Epithelial cell of esophagus (primary cell): Measurements from ENCODE around the gene HDAC4.

Source experiments
- DNase-seq: peaks from one replicate; pipeline ENCODE4 v3.0.0; 2010; ENCODE audit warnings: low read depth
- H3K4me3 ChIP-seq: 2 replicates; pipeline ENCODE4 v1.5.1; 2011; ENCODE audit warnings: mild to moderate bottlenecking, low read length, control low read depth
- TF ChIP-seq, protein P1 (sequence below): IDR thresholded peaks from 2 replicates; pipeline ENCODE4 v1.5.1; 2011; ENCODE audit warnings: low read depth, mild to moderate bottlenecking, low read length, control low read depth, inconsistent platforms; ENCODE audit not compliant: insufficient read depth; ENCODE audit errors: missing control alignments

The HDAC4 gene

GRCh38 chr2:239258248-239258647 lies 142.6 kb downstream of the HDAC4 start:
- no peak for DNase-seq

GRCh38 chr2:239257511-239257937 lies 143.3 kb downstream of the HDAC4 start:
- DNase-seq, result peak; percentile 83
- no peak overlapping the region for H3K4me3 ChIP-seq
- TF ChIP-seq, protein P1, sequence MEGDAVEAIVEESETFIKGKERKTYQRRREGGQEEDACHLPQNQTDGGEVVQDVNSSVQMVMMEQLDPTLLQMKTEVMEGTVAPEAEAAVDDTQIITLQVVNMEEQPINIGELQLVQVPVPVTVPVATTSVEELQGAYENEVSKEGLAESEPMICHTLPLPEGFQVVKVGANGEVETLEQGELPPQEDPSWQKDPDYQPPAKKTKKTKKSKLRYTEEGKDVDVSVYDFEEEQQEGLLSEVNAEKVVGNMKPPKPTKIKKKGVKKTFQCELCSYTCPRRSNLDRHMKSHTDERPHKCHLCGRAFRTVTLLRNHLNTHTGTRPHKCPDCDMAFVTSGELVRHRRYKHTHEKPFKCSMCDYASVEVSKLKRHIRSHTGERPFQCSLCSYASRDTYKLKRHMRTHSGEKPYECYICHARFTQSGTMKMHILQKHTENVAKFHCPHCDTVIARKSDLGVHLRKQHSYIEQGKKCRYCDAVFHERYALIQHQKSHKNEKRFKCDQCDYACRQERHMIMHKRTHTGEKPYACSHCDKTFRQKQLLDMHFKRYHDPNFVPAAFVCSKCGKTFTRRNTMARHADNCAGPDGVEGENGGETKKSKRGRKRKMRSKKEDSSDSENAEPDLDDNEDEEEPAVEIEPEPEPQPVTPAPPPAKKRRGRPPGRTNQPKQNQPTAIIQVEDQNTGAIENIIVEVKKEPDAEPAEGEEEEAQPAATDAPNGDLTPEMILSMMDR, result no peak

More at GRCh38 chr2:239258248-239258647, 142.6 kb downstream of the HDAC4 start:
- H3K4me3 ChIP-seq, result no peak overlapping the region
- TF ChIP-seq, protein P1, result no peak

GRCh38 chr2:239256350-239256743 lies 144.5 kb downstream of the HDAC4 start:
- no peak for DNase-seq
- TF ChIP-seq, protein P1, result no peak

DNA sequence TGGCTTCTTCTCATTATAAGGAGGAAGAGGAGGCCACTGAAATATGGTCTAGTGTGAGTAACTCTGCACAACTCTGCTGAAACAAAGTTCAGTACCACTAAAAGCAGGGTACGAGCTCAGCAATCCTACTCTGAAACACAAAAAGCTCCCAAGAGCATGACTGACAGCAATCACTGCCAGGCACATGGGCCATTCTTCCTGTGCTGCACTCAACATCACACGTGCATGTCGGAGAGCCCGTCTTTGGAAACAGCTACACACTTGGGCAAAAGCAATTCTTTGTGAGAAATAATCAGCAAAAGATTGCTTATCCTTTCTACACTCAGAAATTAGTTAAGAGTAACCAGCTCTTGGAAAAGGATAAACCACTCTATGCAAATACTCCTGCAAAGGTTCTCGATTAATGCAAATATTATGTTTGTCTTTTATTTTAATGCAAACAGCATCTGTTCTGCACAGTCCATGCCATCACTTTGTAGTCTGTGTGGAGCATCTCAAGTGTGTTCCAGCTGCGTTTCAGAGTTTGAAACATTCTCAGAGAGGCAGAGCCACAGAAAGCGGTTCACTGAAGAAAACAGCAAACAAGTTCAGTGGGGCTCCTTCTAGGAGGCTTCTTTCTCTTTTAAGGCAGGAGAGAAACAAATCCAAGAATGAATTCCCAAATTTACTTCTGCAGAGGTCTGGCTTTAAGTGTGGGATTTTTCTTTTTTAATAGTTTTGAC lies 145.0 kb downstream of the HDAC4 start:
- TF ChIP-seq, protein P1, result no peak
- no peak for DNase-seq
- H3K4me3 ChIP-seq, result no peak overlapping the region

More at GRCh38 chr2:239256350-239256743, 144.5 kb downstream of the HDAC4 start:
- H3K4me3 ChIP-seq, result no peak overlapping the region

DNA sequence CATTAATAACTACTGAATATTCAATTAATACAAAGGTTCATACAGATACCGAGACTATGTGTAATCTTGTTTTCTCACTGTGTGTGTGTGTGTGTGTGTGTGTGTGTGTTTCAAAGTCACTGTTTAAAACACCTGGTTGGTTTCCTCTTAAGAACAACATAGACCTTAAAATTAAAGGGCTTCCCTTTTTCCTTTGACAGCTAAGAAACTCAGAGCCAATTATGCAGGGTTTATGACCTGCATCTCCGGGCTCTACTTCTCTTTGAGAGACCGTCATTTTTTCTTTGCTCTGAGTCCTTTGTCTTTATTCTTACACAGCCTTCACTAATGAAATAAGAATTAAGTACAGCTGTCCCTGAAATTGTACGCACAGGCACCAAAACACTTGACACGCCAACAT lies 145.6 kb downstream of the HDAC4 start:
- H3K4me3 ChIP-seq, result no peak overlapping the region
- no peak for DNase-seq
- TF ChIP-seq, protein P1, result no peak

- DNase-seq, result no peak
- H3K4me3 ChIP-seq, result no peak overlapping the region
- TF ChIP-seq, protein P1, result no peak
These were observed 147.0 kb downstream of the HDAC4 start for GRCh38 chr2:239253701-239254436.
